Right kidney (tissue), 9 donors: ENCODE data around the gene CCNO.
A peak's percentile ranks its signal among the peaks of the same experiment; 100 is the strongest.

Source experiments
- DNase-seq: peaks from one replicate; pipeline ENCODE4 v3.0.0-alpha.2; 2016
- long read RNA-seq, 8 donors: transcript quantifications; one replicate each; lab custom pipeline, GENCODE V29; 2026

Gene CCNO, protein sequence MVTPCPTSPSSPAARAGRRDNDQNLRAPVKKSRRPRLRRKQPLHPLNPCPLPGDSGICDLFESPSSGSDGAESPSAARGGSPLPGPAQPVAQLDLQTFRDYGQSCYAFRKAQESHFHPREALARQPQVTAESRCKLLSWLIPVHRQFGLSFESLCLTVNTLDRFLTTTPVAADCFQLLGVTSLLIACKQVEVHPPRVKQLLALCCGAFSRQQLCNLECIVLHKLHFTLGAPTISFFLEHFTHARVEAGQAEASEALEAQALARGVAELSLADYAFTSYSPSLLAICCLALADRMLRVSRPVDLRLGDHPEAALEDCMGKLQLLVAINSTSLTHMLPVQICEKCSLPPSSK
- long read RNA-seq, donor 1, partial matches to known transcripts, result 9 of 14 reads
- long read RNA-seq, donor 1, other reads (novel, unspliced or antisense), result 0 of 14 reads
- long read RNA-seq, donor 2, partial matches to known transcripts, result 0 of 2 reads
- long read RNA-seq, donor 2, other reads (novel, unspliced or antisense), result 0 of 2 reads
- long read RNA-seq, donor 3, partial matches to known transcripts, result 0 of 4 reads
- long read RNA-seq, donor 3, other reads (novel, unspliced or antisense), result 0 of 4 reads
- long read RNA-seq, donor 4, transcript CCNO-201 (3 exons, 1,433 nt), result major isoform, 7 of 16 reads
- long read RNA-seq, donor 4, partial matches to known transcripts, result 8 of 16 reads
- long read RNA-seq, donor 4, other reads (novel, unspliced or antisense), result 0 of 16 reads
- long read RNA-seq, donor 5, transcript CCNO-201 (3 exons, 1,433 nt), result major isoform, 5 of 10 reads
- long read RNA-seq, donor 5, partial matches to known transcripts, result 5 of 10 reads
- long read RNA-seq, donor 5, other reads (novel, unspliced or antisense), result 0 of 10 reads
- long read RNA-seq, donor 6, transcript CCNO-201 (3 exons, 1,433 nt), result major isoform, 9 of 15 reads
- long read RNA-seq, donor 6, partial matches to known transcripts, result 6 of 15 reads
- long read RNA-seq, donor 6, other reads (novel, unspliced or antisense), result 0 of 15 reads
- long read RNA-seq, donor 7, transcript CCNO-201 (3 exons, 1,433 nt), result major isoform, 5 of 12 reads
- long read RNA-seq, donor 7, partial matches to known transcripts, result 7 of 12 reads
- long read RNA-seq, donor 7, other reads (novel, unspliced or antisense), result 0 of 12 reads
- long read RNA-seq, donor 8, transcript CCNO-201 (3 exons, 1,433 nt), result major isoform, 5 of 12 reads
- long read RNA-seq, donor 8, partial matches to known transcripts, result 7 of 12 reads
- long read RNA-seq, donor 8, other reads (novel, unspliced or antisense), result 0 of 12 reads

DNA sequence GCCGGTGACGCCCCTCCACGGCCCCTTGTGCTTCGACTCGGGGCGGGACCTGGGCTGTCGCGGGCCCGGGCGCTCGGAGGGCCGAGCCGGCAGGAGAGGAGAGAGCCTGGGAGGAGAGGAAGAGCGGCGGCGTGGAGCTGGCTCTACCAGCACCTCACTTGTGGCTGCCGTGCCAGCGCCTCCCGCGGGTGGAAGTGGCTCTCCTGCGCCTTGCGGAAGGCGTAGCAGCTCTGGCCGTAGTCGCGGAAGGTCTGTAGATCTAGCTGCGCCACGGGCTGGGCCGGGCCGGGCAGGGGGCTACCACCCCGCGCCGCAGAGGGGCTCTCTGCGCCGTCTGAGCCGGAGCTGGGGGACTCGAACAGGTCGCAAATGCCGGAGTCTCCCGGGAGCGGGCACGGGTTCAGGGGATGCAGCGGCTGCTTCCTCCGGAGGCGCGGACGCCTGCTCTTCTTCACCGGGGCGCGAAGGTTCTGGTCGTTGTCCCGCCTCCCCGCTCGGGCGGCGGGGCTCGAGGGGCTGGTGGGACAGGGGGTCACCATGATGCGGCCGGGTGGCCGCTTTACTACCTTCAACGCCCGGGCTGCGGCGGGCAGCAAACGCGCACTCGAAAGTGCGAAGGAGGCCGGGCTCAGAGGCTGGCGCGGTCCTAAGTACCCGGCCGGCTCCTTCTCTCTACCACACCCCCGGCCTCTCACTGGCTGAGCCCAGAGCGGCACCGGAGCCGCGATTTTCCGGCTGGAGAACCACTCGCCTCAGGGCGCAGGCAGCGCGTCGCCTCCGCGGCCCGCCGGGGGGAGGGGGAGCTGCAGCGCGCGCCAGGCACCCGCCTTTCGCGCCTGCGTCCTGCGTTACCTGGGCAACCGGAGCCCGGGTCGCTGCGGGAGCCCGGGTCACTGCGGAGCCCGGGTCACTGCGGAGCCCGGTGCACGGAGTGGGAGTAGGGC, at the start of gene CCNO:
TSS of gene CCNO (minus strand) at position 624 of the 944 bp plus-strand sequence. CDS start at position 539, 85 bp downstream.
- peak; percentile 83 for DNase-seq

DNA sequence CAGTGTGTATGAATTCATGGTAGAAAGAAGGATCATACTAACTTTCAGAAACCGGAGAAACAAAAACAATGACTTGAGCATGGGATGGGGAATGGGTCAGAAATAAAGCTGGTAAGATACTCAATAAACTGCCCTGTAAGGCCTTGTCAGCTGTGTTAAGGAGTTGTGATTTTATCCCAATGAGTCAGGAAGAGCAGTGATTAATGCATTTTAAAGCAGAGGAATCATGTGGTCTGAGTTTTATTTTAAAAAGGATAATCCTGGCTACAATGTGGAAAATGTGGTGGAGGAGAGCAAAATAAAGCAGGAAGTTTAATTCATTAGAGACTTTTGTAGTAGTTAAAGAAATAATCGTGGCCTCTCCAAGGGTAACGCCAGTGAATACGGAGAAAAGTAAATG, 45.4 kb upstream of the CCNO start:
- DNase-seq, result no peak

DNA sequence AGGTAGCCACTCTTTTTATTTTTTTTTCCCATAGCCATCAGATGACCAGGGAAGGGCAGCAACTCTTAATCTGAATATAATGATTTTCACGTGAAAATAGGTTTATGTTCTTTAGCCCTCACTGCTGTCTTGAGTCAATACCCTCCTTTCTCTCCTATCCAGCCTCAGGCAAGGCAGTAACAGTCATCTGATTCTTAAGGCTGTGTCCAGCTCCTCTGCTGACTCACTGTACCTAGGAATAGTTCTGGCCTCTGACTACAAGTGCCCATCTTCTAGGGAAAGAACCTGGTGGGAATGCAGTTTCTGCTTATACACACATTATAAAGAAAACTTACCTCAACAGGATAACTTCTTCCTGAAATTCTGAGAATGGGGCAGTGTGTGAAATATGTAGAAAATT, 43.4 kb upstream of the CCNO start:
- DNase-seq, result no peak

DNA sequence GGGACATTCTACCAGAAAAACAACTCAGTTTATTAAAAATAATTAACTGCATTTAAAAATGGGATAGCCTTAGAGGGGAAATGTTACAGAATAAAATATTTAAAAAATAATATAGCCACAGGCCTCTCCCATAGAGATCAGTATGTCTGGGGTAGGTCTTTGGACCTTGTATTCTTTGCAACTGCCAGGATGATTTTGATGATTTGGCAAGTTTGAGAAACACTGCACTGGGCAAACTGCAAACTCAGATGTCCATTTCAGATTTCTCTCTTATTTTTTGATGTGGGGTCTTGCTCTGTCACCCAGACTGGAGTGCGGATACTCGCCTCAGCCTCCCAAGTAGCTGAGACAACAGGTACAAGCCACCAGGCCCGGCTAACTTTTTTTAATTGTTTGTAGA, 24.9 kb upstream of the CCNO start:
- no peak for DNase-seq

DNA sequence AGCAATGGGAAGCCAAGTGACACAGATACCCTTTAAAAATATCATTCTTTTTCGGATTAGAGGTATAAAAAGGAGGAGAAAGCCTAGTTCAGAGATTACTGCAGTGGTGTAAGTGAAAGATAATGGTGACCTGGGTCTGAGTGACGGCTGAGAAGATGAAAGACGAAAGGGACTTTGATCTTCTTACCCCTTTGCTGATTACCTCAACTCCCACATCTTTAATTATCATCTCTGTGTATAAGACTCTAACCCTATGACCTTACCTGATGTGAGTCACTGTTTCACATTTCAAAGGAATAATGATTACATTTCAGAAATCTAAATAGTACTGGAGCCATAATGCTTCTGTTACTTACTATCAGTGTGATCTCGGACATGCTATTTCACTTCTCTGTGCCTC, 21.4 kb upstream of the CCNO start:
- no peak for DNase-seq

DNA sequence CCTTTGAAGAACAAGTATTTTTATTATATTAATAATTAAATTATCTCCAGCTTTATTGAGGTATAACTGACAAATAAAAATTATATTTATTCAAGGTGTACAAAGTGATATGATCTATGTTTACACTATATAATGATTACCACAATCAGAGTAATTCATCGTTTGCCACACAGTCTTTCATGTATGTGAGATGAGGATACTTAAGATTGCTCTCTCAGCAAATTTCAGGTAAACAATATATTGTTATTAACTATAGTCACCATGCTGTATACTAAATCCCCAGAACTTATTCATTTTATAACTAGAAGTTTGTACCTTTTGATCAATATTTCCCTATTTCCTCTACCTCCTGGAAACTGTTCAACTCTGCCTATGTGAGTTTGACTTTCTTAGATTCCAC, 16.7 kb upstream of the CCNO start:
- no peak for DNase-seq

DNA sequence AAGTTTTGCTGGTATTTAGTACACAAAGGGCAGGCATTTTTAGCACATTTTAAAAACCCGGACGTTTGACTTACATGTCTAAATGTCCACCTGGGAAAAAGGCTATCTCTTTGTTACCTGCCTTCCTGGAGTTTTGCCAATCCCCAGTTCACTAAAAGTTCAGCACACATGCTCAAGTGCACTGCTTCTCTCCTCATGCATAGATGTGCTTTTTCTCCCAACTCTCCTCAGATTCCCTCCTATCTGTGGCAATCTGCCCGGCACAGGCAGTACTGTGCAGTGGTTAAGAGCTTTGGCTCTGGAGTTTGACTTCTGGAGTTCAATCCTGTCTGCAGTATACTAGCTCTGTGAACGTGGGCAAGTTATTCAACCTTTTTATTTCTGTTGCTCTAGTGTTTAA, 8.3 kb upstream of the CCNO start:
- DNase-seq, result no peak

DNA sequence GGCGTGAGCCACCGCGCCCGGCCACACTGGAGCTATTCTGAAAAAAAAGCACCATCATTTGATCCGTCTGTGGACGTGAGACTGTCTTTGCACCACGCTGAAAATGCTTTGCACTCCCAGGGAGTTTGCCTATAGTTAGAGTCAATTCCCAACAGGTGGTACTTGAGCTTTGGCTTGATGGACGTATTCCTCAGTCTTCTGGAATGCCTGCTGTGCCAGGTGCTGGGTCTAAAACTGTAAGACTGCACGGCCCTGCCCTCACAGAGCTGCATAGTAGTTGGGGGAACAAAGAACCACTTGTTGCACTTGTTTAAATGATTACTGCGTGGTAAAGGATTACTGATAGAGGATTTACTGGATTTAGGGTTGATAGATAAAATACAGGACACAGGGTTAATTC, 3.4 kb upstream of the CCNO start:
- DNase-seq, result no peak

DNA sequence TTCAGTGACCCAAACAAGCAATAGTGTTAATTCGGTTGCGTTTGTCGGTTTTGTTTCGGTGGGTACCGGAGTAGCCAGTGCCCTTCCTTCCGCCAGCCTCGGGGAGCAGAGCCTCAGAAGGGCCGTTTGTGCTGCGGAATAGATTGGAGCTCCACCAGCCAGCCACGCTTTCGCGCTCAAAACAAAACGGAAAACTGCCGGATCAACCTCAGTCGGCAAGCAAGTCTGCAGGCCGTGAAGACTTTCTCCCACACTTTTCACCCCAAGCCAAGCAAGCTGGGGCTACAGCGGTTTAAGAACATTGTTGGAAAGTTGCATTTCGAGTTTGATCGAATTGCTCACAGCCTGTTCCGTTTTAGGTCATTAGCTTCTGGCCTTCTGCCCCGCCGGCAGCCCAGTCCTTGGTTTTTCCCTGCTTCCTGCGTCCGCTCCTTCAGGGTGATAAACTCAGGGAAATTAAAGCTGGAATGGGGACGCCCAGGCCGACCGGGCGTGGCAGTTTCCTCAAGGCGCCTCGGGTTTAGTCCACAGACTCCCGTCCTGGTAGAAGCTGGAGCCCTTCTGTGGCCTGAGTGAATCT, 803 bp upstream of the CCNO start:
- peak; percentile 67 for DNase-seq

DNA sequence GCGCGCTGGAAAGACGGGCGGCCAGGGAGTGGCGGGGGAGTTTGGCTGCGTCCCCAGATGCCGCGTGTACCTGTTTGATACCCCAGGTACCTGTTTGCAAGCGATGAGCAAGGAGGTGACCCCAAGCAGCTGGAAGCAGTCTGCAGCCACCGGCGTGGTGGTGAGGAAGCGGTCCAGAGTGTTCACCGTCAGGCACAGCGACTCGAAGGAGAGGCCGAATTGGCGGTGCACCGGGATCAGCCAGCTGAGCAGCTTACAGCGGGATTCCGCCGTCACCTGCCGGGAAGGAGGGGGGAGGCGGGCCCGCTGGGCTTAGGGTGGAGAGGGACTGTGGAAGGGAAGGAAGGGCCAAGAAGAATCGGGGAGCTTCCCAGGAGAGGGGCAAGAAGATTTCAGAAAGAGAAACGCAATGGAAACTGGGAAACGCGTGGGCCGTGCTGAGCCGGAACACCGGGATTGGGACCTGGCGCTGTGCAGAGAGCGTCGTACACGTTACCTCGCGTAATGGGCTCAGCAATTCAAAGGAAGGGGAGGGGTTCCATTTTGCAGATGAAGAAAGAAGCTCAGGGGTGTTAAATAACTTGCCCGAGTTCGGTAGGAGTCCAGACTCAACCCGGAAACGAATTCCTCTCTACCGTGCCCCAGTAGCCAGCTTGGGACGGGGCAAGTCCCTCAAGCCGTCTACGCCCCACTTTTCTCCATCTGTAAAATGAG, 980 bp downstream of the CCNO start:
- DNase-seq, result peak; percentile 80

DNA sequence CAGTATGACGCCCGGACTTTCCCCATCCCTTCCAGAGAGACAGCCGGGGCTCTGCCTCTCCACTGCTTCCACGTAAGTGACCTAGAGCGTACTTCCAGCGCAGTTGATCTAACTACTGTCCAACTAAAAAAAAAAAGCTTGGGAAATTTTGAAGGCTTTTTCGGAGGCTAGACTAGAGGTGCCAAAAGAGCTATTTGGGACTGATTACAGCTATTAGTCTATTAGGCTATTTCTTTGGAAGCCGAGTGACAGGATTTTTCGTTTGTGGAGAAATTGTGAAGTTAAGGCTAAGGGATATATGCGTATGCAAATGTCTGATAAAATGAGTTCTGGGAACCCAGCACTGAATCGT, 1.5 kb downstream of the CCNO start:
- no peak for DNase-seq

DNA sequence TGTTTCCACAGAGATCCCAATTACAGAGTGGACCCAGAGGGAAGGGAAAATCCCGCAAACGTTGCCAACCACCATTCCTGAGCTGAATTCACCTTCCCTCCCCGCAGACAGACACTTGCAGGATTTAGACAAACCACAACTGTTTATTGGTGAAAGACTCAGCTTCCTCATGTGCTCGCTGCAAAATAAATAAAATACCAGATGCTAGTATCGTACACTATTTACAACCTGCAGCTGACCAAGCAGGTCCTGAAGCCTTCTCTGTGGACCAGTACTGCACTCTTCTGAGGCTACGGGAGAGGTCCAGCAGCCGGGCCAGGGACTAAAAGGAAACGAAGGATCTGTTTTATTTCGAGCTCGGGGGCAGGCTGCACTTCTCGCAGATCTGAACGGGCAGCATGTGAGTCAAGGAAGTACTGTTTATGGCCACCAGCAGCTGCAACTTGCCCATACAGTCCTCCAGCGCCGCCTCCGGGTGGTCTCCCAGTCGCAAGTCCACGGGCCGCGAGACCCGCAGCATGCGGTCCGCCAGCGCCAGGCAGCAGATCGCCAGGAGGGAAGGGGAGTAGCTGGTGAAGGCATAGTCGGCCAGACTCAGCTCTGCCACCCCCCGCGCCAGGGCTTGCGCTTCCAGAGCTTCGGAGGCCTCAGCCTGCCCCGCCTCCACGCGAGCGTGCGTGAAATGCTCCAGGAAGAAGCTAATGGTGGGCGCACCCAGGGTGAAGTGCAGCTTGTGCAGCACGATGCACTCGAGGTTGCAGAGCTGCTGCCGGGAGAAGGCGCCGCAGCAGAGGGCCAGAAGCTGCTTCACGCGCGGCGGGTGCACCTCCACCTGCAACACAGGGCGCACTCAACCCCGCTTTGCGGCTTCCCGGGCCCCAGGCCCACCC, 2.1 kb downstream of the CCNO start:
- DNase-seq, result peak; percentile 80

DNA sequence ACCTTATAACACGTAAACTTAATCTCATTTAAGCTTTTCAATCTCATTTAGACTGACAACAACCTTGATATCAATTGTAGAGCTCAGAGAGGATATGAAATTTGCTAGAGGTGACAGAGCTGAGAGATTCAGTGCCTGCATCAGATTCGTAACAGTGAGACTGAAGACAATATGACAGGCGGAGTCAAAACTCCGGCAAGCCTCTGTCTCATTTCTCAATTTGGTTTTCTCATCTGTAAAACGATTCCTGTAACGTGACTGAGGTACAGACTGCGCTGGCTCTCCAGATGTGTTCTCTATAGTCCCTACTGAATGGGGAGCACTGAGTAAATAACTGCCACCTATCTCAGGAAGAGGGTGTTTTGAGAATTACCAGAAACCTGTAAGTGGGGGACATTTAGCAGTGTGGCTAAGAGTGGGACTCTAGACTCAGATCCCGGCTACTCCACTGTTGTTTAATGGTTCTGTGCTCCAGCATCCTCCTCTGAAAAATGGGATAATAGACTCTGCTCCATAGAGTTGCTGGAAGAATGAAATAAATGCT, 3.2 kb downstream of the CCNO start:
- no peak for DNase-seq

DNA sequence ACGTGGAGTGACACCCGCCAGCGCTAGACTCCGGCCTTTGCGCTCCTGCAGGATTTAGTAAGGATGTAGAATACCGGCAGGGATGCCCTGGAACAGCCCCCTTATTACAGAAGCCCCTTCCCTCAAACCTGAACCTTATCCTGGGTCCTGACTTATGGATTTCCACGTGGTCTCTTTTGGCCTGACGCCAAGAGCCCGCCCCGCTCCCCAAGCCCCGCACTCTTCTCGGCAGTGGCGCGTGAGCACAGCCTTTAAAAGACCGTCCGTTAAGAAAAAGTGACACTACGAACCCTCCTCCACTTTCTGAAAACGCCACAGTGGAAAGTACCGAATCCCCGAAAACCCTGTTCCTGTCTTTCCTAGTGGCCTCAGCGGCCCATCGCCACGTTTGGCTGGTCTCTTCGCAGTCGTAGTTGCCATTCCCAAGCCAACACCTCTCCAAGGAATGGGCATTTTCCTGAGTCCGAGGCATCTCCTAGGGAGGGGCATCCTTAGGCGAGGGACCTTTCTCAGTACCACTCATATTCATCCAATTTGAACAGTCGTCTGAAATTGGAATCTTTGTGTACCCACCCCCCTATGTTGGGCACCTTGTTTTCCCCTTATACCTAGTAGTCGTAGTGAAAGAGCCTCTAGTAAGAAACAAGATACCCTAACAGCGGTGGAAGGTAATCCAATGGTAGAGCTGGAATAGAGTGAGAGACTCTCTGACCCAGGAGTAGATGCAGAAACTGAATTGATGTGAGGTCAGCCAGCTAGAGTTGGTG, 5.6 kb downstream of the CCNO start:
- DNase-seq, result peak; percentile 30

DNA sequence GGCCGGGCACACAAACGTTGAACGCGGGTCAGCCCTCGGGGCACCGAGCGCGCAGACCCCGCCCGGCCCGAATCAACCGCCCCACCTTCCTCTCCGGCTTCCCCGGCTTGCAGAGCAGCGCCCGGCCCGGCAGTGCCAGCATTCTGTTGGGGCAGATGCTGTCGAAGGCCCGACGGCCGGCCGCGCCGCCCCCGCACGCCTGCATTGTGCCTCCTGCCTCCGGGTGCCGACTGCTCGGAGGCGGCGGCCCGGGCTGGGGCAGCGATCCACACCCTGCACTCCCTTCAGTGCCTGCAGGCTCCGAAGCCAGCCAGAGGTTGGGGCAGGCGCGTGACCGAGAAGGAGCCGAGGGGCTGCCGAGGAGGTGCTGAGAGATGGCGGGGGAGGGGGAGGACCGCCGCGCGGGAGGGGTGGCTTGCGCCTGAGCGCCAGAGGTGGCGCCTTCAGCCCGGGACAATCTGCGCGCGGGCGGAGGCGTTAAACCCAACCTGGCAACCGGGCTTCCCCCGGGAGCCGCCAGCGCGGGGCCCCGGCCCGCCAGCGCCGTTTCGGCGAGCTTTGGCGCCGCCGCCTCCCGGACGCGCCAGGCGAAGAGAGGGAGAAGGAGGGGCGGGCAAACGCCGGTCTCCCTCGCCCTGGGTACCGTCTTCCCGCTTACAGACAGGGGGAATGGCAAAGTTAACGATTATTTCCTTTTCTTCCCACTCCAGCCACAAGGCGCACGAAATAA, 6.3 kb downstream of the CCNO start, which contains the start of gene MCIDAS:
TSS of gene MCIDAS (minus strand) at position 382 of the 730 bp plus-strand sequence. CDS start at position 205, 177 bp downstream.
- DNase-seq, result peak; percentile 77

DNA sequence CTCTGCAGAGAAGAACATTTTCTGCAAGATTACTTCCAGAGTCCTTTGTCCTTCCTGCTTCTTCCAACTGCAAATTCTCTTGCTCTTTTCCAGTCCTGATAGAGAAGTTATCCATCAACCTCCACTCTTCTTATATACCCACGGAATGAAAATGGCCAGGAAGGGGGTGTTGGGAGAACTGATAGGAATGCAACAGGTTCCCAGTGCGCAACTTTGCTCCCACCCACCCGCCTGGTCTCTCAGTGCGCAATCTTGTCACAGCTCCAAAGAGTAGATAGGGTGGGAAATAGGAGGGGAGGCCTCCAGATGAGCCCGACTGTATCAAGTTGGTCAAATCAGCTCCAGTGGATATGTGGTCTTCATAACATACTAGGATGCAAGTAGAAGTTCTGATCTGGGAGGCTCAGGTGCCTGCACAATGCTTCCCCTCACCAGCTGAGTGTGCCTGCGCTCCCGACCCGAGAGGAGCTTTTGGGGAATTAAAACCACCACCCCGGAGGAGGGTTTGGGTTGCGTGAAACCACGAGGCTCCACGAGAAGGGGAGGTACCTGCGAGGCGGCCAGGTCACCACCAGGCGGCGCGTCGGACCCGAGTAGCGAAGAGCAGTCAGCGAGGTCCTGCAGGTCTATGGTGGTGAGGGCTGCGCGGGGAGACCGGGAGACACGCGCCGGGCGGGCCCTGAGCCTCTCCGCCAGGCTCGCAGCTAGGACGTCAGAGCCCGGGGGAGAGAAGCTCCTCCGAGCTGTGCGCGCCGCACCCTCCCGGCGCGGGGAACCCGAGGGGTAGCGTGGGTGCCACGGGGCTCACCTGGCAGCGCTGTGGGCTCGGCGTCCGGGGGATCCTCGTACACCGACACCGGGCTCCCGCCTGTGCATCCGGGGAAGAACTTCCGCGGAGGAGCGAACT, 7.1 kb downstream of the CCNO start:
- peak; percentile 78 for DNase-seq
